Activated CD8-positive, alpha-beta memory T cell treated with anti-CD3 and anti-CD28 coated beads for 24 hours (primary cell): ENCODE measurements around the gene TCERG1L.

Experiments used
- DNase-seq: peaks from one replicate; pipeline ENCODE4 v3.0.0-alpha.2; 2020

Gene TCERG1L

DNA sequence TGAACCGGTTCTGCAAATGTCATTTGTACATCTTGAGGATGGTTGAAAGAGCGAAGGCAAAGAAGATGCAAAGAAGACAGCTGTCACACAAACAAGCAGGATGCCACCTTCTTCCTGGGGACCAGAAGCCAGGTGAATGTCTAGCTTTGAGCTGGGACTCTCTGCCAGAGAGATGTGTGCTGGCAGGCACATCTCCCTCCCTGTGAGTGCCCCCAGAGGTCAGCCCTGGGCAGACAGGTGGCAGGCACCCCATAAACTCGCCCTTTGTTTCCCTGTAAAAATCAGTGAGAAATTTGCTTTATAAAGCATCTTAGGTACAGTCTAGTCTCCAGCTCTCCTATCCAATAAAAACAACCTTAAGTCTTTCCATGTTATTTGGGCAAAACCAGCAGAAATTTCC, 2.6 kb upstream of the TCERG1L start:
- no peak for DNase-seq

DNA sequence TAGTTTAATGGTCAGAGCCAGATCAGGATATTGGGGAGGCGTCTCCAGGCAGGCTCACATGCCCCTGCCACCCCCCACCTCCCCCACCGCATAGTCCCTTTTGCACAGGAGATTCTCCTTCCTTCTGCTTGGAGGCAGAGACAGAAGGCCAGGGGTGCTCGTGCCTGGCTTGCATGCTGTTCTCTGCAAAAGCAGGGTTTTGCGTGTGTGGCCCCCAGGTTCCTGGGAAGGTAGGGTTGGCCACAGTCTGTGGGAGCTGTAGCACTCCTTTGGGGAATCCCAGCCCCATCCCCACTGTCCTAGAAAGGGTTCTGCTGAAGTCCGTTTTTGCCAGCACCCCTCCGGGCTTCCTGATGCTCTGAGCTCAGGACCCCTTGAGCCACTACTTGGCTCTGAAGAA, 1.9 kb upstream of the TCERG1L start:
- no peak for DNase-seq

DNA sequence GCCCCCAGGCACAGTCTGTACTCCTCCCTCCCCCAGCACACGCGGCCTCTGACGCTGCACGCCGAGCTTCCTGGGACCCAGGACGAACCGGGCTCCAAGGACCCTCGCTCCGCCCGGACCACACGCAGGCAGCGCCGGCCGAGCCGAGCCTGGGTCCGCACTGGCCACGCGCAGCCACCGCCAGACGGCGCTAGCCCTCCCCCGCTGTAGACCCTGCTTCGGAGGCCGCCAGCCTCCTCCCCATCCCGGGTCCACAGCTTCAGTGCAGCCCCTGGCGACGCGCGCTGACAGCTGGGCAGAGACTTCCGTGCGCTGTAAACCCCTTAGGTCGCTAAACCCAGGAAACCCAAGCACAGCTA, 936 bp upstream of the TCERG1L start:
- no peak for DNase-seq

DNA sequence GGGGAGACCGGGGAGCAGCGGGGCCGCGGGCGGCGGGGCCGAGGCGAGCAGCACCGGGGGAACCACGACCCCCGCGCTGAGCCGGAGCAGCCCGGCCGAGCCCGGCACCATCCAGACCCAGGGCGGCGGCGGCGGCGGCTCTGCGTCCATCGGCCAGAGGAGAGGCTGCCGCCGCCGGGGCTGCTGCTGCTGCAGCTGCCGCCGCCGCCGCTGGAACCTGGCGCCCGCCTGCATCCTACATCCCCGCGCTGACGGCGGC, 190 bp downstream of the TCERG1L start:
- DNase-seq: no peak

DNA sequence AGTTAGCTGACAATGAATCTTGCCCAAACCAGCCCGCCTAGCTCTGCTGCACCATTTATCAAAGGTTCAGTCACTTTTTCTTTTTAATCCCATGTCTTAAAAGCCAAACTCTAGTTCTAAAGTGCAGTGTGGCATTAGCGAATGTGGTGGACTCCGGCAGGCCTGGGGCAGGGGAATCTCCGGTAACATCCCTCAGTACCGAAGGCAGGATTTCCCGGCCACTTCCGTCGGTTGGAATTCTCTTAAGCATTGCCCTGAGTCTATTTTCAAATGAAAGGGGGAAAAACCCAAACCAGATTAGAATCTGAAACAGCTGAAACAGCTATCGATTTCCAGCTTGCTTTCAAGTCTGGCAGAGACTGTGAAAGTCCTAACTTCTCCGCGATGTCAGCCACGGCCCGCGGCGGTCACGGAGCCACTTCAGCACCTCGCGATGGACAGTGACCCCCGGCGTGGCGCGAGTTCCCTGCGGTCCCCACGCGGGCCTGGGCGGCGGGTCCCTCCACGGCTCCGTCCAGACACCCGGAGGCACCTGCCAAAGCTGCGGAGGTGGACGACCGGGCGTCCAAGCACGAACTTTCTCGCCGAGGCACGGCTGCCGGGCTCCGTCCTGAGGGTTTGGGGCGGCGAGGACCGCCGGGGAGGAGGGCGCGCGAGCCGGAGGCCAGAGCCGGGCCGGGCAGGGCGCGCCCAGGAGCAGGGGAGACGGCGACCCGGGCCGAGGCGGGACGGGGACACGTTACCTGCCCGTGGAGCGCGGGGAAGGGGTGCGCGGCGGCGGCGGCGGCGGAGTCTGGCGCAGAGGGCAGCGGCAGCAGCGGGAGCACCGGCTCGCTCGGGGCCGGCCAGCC, 745 bp downstream of the TCERG1L start:
- DNase-seq: no peak

DNA sequence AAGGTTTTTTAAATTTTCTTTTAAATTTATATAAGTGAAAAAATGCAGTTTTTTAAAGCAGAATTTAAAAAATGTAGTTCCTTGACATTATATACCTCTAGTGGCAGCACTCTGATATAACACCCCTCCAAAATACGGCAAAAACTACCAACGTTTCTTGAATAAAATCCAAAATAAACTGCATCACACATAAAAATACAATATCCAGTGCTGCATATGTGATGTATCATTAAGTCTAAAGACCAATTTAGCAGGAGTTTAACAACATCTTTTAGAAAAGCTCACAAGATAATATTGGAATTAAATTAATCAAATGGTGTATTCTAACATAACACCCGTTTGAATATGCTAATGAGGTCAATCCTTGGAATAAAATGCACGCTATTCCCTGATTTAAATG, 1.4 kb downstream of the TCERG1L start:
- no peak for DNase-seq

DNA sequence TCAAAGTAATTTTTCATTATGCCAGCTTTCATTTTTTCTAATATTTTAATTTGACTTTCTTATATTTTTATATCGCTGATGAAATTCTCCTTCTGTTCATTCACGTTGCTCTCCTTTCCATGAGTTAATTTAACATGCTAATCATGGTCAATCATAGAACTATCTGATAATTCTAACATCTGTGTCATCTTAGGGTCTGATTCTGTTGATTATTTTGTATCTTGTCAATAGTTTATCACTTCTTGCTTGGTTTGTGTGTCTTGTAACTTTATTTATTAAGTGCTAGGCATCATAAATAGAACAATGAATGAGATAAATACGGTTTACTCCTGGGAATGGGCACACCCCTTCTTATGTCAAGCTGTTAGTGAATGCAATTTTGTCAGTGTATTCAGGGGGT, 11.0 kb downstream of the TCERG1L start:
- DNase-seq: no peak

DNA sequence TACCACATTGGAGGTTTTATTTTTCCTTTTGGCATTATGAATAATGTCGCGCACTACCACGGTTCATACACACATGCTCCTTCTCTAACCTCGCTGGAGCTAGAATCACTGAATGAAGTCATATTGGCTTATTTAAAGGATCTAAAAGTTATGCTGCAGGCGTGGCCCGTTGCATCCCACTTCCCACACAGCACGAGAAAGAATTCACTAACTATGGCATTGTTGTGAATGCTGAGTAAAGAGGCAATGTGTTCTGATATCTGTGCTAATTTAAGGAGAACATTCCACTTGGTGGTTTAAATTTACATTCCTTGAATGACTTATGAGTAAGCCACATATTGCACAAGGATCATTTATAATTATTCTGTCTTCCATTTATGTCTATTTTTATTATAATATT, 20.7 kb downstream of the TCERG1L start:
- no peak for DNase-seq

DNA sequence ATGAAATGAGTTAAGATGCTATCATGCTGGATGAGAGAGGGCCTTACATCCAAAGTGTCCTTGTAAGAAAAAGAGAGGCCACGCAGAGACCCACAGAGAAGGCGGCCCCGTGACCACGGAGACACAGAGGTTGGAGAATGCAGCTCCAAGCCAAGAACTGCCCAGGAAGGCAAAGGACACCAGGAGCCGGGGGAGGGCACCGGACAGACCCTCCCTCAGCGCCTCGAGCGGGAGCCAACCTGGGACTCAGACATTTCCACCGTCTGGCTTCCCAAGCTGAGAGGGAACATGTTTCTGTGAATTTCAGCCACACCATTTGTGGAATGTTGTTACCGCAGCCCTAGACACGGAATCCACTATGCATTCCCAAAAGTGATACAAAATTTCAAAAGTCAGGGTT, 22.9 kb downstream of the TCERG1L start:
- no peak for DNase-seq

DNA sequence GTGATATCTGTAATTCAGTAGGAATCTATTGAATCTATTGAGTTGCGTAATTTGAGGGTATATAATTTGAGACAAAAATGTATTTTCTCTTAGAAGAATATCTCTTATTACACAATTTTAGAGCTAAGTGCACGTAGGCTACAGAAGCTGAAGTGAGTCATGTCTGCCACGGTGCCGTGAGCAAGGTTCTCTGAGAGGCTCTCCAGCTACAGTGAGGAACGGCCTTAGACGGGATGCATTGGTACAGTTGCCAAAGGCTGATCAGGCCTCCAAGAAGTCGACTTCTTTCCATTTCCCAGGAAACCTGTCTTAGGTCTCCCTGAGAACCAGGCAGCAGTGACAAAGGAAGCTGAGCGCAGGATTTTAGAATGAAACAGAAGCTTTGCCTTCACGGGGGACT, 28.6 kb downstream of the TCERG1L start:
- no peak for DNase-seq

DNA sequence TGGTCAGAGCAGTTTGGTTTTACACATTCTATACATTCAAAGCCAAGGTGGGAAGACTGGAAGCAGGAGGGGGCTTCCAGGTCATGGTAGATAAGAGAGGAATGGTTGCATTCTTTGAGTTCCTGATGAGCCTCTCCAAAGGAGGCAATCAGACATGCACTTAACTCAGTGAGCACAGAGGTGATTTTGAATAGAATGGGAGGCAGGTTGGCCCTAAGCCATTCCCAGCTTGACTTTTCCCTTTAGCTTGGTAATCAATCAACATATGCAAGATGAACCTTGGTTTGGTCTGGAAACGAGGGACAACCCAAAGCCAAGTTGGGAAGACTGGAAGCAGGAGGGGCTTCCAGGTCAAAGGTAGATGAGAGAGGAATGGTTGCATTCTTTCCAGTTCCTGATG, 31.4 kb downstream of the TCERG1L start:
- no peak for DNase-seq

DNA sequence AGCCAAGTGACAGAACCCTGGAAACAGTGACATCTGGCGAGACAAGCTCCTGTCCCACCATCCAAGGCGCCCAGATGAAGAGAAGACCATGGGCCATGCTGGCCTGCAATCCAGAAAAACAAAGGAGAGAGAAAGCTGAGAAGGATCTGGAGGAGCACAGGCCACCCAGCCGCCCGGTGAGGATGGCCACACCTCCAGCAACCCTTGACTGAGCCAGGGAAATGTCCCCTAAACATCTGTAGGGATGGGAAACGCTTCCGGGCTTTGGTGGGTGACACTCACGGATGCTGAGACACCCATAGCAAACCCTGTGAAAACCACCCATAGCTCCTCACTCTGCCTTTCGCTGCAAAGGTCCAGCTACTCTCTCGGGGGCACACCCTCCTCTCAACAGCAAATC, 32.0 kb downstream of the TCERG1L start:
- no peak for DNase-seq

DNA sequence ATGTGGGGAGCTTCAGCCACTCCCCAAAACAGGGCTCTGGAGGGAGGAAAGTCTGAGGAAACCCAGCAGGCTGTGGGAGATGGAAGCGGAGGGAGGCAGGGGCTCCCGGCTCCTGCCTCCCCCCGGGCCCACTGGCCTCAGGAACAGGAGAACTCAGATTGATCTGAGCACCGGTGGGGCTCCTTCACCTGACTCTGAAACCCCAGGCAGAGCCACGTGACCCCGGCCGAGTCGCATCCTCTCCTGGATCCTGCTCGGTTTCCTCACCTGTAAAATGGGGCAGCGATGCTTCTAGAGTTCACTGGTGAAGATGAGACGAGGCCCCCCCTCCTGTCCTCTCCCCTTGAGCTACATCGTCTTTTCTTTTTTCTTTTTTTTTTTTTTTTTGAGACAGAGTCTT, 33.6 kb downstream of the TCERG1L start:
- DNase-seq: no peak

DNA sequence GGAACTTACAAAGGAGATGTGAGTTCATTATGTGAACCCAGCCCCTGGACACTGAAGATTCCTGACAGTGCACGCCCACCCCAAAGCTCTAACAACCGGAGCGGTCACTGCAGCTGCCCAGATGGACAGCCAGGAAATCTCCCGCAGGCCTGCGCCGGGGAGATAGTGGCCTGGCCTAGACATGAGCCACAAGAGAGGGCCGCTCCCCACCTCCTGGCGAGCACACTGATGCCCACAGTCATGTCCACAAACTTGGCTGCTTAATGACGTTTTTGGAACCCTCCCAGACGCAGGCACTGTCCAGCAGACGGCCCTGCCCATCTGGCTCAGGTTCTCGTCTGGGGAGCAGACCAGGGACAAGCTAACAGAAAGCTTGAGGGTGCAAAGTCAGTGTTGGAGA, 34.2 kb downstream of the TCERG1L start:
- DNase-seq: no peak

DNA sequence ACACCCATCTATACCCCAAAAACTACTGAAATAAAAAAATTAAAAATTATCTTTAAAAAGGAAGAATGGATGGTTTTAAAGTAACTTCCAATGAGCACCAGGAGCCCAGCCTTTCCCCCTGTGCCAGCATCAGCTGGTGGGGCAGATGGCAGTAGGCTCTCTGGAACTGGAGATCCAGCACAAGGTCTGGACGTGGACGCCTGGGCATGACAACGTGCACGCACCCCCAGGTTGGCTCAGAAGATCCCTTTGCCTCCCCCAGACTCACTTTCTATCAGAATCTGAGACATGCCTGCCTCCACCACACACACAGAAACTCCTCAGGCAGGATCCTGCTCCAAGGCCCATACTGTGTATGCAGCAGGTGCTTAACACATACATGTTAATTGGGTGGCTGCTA, 35.8 kb downstream of the TCERG1L start:
- no peak for DNase-seq

DNA sequence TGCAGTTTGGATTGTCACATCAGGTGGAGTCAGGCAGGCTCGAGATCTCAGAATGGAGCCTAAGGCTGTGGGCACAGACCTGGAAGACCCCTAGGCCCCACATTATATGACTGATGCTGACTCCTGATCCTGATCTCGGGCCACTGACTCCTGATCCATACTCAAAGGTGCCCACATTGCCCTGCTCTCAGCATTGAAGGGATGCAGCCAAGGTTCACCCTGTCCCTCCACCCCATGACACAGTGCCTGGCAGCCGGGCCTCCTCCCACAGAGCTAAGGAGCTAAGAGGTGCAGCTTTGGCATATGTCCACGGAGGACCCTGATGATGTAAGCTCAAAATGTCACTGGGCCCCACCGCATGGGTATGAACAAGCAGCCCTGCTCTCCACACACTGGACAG, 36.6 kb downstream of the TCERG1L start:
- DNase-seq: no peak

DNA sequence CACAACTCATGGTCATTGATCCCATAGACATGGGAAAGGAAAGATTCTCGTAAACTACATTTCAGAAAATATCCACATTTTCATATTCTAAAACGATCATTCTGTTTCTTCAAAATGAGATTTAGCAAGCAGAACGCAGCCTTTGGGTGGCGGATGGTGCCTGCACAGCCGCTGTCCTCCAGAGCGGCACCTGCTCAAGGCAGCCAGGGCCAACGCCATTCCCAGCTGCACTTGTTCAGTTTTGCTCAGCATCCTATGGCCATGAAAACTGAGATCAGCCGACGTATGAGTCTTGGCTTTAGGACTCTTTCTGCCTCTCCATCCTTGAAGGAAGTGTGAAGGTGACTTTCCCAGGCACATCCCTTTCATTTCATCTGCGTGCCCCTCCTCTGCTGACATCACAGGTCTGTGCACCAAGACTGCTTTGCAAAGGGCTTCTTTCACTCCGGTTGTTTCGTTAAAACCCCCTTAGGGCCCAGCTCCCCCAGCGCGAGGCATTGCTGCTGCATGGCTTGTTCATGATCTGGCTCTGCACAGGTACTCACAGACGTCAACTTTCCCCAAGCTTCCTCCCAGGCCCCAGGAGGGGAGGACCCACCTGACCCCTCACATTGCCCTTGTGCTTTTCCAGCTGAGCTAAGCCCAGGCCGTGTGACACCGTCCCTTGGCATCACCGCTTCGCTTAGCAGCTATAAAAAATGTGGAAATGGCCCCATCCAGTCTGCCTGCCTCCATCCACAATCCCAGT, 37.2 kb downstream of the TCERG1L start:
- DNase-seq: no peak

DNA sequence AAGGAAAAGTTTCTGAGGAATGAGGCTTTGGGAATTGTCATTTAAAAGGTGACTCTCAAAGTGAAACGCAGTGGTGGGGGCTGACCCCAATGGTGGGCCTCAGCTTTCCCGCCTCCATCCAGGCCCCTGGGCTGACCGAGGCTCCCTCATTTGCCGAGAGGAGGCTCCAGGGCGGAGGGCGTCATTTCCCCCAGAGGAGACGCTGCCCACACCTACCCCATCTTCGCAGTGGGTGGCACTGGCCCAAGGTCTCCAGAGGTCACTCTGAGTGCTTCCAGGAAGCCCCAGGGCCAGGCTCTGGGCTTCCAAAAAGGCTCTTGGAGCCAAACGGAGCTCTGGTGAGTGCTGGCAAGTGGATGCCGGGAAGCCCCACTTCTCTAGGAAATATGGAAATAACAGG, 38.0 kb downstream of the TCERG1L start:
- DNase-seq: no peak

DNA sequence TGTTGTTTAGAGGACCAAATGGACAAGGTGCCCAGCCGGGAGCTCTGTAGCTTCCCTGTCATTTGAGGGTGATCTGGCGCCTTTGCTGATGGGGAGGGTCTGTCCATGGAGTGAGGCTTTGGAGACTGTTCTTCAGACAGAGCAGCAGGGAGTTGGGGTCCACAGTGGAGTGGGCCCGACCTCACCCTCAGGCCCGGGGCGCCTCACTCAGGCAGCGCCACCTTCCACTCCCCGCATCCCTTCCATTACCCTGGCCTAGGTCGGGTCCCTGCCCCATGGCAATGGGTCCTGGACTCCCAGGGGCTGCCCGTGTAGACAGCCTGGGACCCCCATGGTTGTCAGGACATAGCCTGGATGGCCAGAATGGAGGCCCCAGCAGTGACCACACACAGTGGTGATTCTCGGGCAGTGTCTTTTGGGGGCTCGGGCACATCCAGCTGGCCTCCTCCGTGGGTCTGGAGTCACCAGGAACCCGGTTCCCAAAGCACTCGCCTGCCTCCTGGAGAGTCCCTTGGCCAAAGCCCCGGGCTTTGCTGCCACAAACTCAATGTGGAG, 38.5 kb downstream of the TCERG1L start:
- DNase-seq: no peak

DNA sequence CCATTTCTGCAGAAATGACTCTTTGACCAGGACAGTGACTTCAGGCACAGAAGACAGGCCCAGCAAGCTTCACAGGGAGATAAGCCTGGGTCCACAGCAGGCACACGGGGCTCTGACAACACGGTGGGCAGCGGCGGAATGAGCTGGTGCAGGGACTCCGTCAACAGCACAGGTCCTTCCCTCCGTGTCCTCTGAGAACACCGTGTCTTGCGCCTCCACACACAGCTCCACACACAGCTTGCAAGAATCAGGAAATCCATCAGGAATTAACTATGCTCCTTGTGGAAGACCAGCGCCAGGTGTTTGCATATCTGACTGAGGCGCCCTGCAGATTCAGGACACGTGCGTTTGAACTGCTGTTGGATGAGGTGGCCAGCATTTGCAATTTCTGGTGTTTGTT, 39.6 kb downstream of the TCERG1L start:
- no peak for DNase-seq

DNA sequence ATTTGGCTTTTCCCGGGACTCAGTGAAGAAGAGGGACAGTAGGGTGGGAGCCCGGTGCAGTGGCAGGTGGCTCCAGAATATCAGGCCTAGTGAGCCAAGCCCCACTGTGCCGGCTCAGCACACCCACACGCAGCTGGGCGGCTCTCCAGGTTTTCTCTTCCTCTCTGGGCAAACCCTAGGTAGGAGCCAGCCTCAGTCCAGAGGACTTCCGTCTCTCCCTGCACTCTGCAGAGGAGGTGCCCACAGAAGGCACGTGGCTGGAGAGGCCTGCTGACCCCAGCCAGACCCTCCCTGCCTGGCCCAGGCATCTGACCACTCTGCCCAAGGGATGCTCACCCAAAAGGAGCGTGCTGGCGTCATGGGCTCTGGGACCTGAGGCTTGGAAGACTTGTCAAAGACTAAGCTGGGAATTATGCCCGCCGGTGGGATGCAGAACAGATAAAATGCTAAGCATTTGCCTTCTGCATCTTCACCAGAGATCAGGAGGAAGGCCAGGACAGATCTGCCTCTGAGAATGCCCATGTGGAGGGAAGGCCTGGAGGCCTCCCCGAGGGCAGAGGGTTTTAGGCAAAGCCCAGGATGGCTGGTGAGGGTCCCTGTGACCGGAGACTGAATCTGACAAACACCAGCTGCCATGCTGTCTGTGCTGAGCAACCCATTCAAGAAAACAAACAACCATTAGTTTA, 40.2 kb downstream of the TCERG1L start:
- no peak for DNase-seq

DNA sequence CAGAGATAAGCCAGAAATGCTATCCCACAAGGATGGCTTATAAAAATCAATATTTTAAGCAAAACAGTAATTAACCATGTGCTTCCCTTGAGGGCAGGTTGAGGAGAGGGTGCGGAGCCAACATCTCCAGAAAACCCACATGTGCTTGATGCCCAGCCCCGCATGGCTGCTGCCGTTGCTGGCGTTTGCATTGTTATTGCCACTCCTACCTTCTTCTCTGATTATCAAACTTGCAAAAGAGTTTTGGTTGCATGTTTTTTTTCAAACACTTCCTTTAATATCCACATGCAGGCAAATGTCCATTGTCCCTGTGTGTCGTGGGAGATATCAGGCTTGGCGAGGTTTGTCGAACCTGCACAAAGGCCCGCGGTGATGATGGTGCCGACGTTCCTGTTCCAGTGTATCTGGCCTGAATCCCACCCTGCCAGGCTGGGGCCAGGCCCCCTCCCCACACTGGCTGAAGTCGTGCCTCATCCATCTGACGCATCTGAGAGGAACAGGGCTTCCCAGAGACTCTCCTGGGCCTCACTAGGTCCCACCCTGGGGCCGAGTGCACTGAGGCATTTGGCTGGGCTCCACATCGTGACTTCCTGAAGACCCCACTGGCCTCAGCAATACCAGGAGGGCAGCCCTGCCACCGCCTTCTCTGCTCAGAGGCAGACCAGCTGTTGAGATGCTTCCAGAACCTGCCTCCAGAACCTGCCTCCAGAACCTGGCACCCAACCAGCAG, 40.9 kb downstream of the TCERG1L start:
- DNase-seq: no peak

DNA sequence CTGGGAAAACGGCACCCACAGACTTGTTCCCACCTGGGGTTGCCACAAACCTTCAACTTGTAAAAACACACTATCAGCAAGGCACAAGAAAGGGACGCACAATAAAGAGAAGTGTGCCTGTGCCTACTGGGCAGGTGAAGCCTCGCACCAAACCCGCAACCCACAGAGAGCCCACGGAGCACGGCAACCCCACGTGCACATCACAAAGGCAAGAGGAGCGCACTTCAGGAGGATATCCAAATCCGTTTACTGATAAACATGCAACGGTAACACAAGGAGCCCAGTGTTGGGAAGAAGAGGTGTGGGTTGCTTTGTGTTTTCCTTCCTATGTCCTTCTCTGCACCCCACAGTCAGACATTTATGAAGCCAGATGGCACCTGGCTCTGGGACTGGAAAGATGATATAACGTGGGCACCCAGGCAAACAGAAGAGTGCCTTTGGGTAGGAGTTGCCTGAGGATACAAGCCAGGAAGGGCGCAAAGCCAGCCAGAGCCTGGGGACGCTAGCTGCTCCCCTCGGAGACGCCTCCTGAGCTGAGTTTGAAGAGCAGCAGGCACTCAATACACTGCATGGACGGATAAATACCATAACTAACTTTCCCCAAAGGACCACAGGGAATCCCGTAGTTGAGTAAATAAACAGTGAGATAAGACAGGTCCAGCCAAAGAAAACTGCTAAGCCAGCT, 41.6 kb downstream of the TCERG1L start:
- no peak for DNase-seq
